GM23338 (cell line): ENCODE results near the gene PRPF40B. TPM values are rescaled to one million over a fixed set of nuclear protein-coding genes. Genes with fewer than 3 reads are reported as not detected.

ENCODE experiments used
- ATAC-seq: fragments of 200-7000 bp; cut with Tn5 transposase; 3 replicates; pipeline ENCODE4 v1.9.1; 2020
- DNase-seq: peaks from one replicate; pipeline ENCODE4 v3.0.0-alpha.2; 2015; ENCODE audit warnings: low spot score
- H2AFZ ChIP-seq: fragments of 200-600 bp; sonication (generic); 2 replicates; pipeline ENCODE4 v1.8.0; 2016; ENCODE audit warnings: antibody characterized with exemption, mild to moderate bottlenecking, moderate library complexity
- H3F3A ChIP-seq: fragments of 200-600 bp; sonication (generic); replicated peaks from 2 replicates; pipeline ENCODE4 v1.8.0; 2017; ENCODE audit warnings: antibody characterized with exemption, mixed run types, low read depth
- H3K27ac ChIP-seq: fragments of 200-600 bp; sonication (generic); 2 replicates; pipeline ENCODE4 v1.6.1; 2016; ENCODE audit warnings: low read depth
- H3K27me3 ChIP-seq: fragments of 200-600 bp; sonication (generic); 2 replicates; pipeline ENCODE4 v1.8.0; 2016; ENCODE audit warnings: mild to moderate bottlenecking, mixed run types, moderate library complexity; ENCODE audit not compliant: insufficient read depth
- H3K36me3 ChIP-seq: fragments of 200-600 bp; sonication (generic); 2 replicates; pipeline ENCODE4 v1.8.0; 2016; ENCODE audit warnings: mild to moderate bottlenecking; ENCODE audit not compliant: insufficient read depth
- H3K4me1 ChIP-seq: fragments of 200-600 bp; sonication (generic); 2 replicates; pipeline ENCODE4 v1.8.0; 2016; ENCODE audit warnings: mild to moderate bottlenecking, moderate library complexity; ENCODE audit not compliant: insufficient read depth
- H3K4me2 ChIP-seq: fragments of 200-600 bp; sonication (generic); 2 replicates; pipeline ENCODE4 v1.7.1; 2017; ENCODE audit warnings: mixed run types
- H3K4me3 ChIP-seq: fragments of 200-600 bp; sonication (generic); 2 replicates; pipeline ENCODE4 v1.6.1; 2016; ENCODE audit warnings: mixed run types
- H3K79me2 ChIP-seq: fragments of 200-600 bp; sonication (generic); replicated peaks from 2 replicates; pipeline ENCODE4 v1.8.0; 2017; ENCODE audit warnings: mild to moderate bottlenecking; ENCODE audit not compliant: insufficient read depth
- H3K9me2 ChIP-seq: fragments of 200-600 bp; sonication (generic); 2 replicates; pipeline ENCODE4 v1.8.0; 2017; ENCODE audit not compliant: insufficient read depth
- H4K20me1 ChIP-seq: fragments of 200-600 bp; sonication (generic); replicated peaks from 2 replicates; pipeline ENCODE4 v1.8.0; 2017; ENCODE audit warnings: mild to moderate bottlenecking; ENCODE audit not compliant: insufficient read depth
- H3K27ac Mint-ChIP-seq: 2 replicates; pipeline ENCODE4 v1.8.0; 2020; ENCODE audit warnings: inconsistent platforms, mild to moderate bottlenecking, moderate library complexity, mixed read lengths
- H3K27me3 Mint-ChIP-seq: 3 replicates; pipeline ENCODE4 v1.8.0; 2022; ENCODE audit warnings: low read depth, mild to moderate bottlenecking, moderate library complexity, mixed read lengths, inconsistent platforms; ENCODE audit not compliant: insufficient read depth, poor library complexity
- H3K36me3 Mint-ChIP-seq: 3 replicates; pipeline ENCODE4 v1.8.0; 2021; ENCODE audit warnings: low read depth, mild to moderate bottlenecking, inconsistent platforms, moderate library complexity, mixed read lengths
- H3K4me1 Mint-ChIP-seq: 3 replicates; pipeline ENCODE4 v1.8.0; 2020; ENCODE audit warnings: mild to moderate bottlenecking, inconsistent platforms, mixed read lengths
- H3K4me3 Mint-ChIP-seq: 3 replicates; pipeline ENCODE4 v1.8.0; 2021; ENCODE audit warnings: moderate library complexity, mild to moderate bottlenecking, inconsistent platforms, mixed read lengths
- H3K9me3 Mint-ChIP-seq: 3 replicates; pipeline ENCODE4 v1.8.0; 2020; ENCODE audit warnings: moderate library complexity, mild to moderate bottlenecking, inconsistent platforms, mixed read lengths
- CTCF ChIP-seq, 2 experiments: fragments of 200-600 bp in 1 of 2; sonication (generic) in 1 of 2; conservative IDR thresholded peaks; 2 replicates each; pipeline versions ENCODE4 v1.5.1 to v1.6.1; 2016 to 2017; ENCODE audit warnings: antibody characterized with exemption in 2 of 2, low read depth in 2 of 2, mild to moderate bottlenecking in 2 of 2, moderate library complexity in 1 of 2
- ETS1 ChIP-seq: IDR thresholded peaks from 2 replicates; pipeline ENCODE4 v1.6.1; 2016; ENCODE audit warnings: antibody characterized with exemption
- EZH2 ChIP-seq: fragments of 200-600 bp; sonication (generic); IDR thresholded peaks from one replicate; pipeline ENCODE4 v1.8.0; 2017; ENCODE audit warnings: antibody characterized with exemption, mild to moderate bottlenecking, low read depth; ENCODE audit not compliant: unreplicated experiment
- EZH2phosphoT487 ChIP-seq: fragments of 200-600 bp; sonication (generic); IDR thresholded peaks from one replicate; pipeline ENCODE4 v1.8.1; 2018; ENCODE audit warnings: antibody characterized with exemption; ENCODE audit not compliant: unreplicated experiment
- JUNB ChIP-seq: IDR thresholded peaks from one replicate; pipeline ENCODE4 v1.6.1; 2016; ENCODE audit warnings: antibody characterized with exemption; ENCODE audit not compliant: unreplicated experiment
- NANOG ChIP-seq: IDR thresholded peaks from 2 replicates; pipeline ENCODE4 v1.6.1; 2016; ENCODE audit warnings: antibody characterized with exemption, borderline replicate concordance
- POLR2AphosphoS5 ChIP-seq: IDR thresholded peaks from 2 replicates; pipeline ENCODE4 v1.6.1; 2016; ENCODE audit warnings: antibody characterized with exemption, low read depth
- REST ChIP-seq: IDR thresholded peaks from one replicate; pipeline ENCODE4 v1.6.1; 2018; ENCODE audit warnings: antibody characterized with exemption; ENCODE audit not compliant: unreplicated experiment
- ZNF331 ChIP-seq: fragments of 250-450 bp; sonication (Bioruptor Pico); IDR thresholded peaks from 2 replicates; pipeline ENCODE4 v1.5.0; 2020; ENCODE audit warnings: low read depth, mild to moderate bottlenecking, moderate library complexity
- polyA plus RNA-seq: library from polyadenylated mRNA; unstranded; fragments of >200 nt; fragmentation: Nextera tagmentation; extraction: Ambion mirVana; gene quantifications from 2 replicates; pipeline ENCODE4 v1.2.1, GENCODE V29; 2016
- total RNA-seq: library from RNA; depleted of rRNA; stranded (reverse); fragments of >200 nt; shearing (Covaris generic); gene quantifications from 2 replicates; pipeline ENCODE4 v1.2.3, GENCODE V29; 2014

Gene PRPF40B
- total and polyA plus RNA-seq, 2 experiments from 2014 or later: 17.9 to 19.0 TPM

- Mint-ChIP-seq H3K4me1 (peaks cover 5% of the 10 kb centered on the region; the same call in 2 of the 3 replicates), H3K27ac (no peak overlapping the region), H3K9me3 (no peaks in the 10 kb centered on the region), H3K36me3 (peaks cover 53% of the 10 kb centered on the region), H3K4me3 (no peak overlapping the region), H3K27me3 (peaks cover 6% of the 10 kb centered on the region)
- no peaks in the 10 kb centered on the region for H3K27me3 ChIP-seq
- no peaks in the 10 kb centered on the region for H3K79me2 ChIP-seq
- DNase-seq (no peak), ATAC-seq (no peak)
- no peak overlapping the region for H2AFZ ChIP-seq
- no peak for TF ChIP-seq ZNF331 (CRISPR knock-in tag)
- no peak for TF ChIP-seq POLR2AphosphoS5
- H3K4me2 ChIP-seq: no peak overlapping the region
- no peaks in the 10 kb centered on the region for H3F3A ChIP-seq
- peaks cover 12% of the 10 kb centered on the region; the same call in 1 of the 2 replicates for H4K20me1 ChIP-seq
- no peaks in the 10 kb centered on the region for H3K4me1 ChIP-seq
- peaks cover 19% of the 10 kb centered on the region for H3K36me3 ChIP-seq
- no peaks in the 10 kb centered on the region for H3K9me2 ChIP-seq
- no peak overlapping the region for H3K27ac ChIP-seq
- no peak overlapping the region for H3K4me3 ChIP-seq
Measured at GRCh38 chr12:49655595-49656236, 32.4 kb downstream of the PRPF40B start.

GRCh38 chr12:49658276-49658675 lies 34.9 kb downstream of the PRPF40B start:
- H3K36me3 Mint-ChIP-seq: peaks cover 58% of the 10 kb centered on the region
- Histone ChIP-seq H2AFZ (no peak overlapping the region), H3K27me3 (no peaks in the 10 kb centered on the region), H3F3A (no peaks in the 10 kb centered on the region), H3K9me2 (0 out of 2 replicates have a peak, but pooled peaks cover 5% of the 10 kb centered on the region), H4K20me1 (peaks cover 5% of the 10 kb centered on the region; the same call in 1 of the 2 replicates), H3K27ac (no peak overlapping the region), H3K79me2 (no peaks in the 10 kb centered on the region), H3K36me3 (peaks cover 24% of the 10 kb centered on the region), H3K4me1 (peaks cover 9% of the 10 kb centered on the region), H3K4me3 (no peak overlapping the region), H3K4me2 (no peak overlapping the region)
- peaks cover 12% of the 10 kb centered on the region for H3K4me1 Mint-ChIP-seq
- DNase-seq (no peak), ATAC-seq (no peak)
- no peak overlapping the region for H3K27ac Mint-ChIP-seq
- peaks cover 6% of the 10 kb centered on the region for H3K27me3 Mint-ChIP-seq
- H3K4me3 Mint-ChIP-seq: no peak overlapping the region
- TF ChIP-seq ETS1 (no peak), EZH2 (no peak), ZNF331 (CRISPR knock-in tag) (no peak), REST (no peak), EZH2phosphoT487 (no peak), CTCF (conservative IDR thresholded peaks at IDR 0.05; ENCODE audit: low read depth in 2 of 2) (no peak), POLR2AphosphoS5 (no peak), NANOG (no peak), JUNB (no peak)
- no peaks in the 10 kb centered on the region for H3K9me3 Mint-ChIP-seq
